Medulla oblongata (tissue), 1 donor: Measurements from ENCODE around the gene POU2F1.
"Not testable (repeated sequence)": the region's sequence is repeated elsewhere in the genome, so short reads cannot be mapped to it uniquely, and the experiment has no call there.

Experiments
- DNase-seq: peaks from one replicate; pipeline ENCODE4 v3.0.0-alpha.2; 2015; ENCODE audit errors: extremely low spot score

POU2F1 gene

DNA sequence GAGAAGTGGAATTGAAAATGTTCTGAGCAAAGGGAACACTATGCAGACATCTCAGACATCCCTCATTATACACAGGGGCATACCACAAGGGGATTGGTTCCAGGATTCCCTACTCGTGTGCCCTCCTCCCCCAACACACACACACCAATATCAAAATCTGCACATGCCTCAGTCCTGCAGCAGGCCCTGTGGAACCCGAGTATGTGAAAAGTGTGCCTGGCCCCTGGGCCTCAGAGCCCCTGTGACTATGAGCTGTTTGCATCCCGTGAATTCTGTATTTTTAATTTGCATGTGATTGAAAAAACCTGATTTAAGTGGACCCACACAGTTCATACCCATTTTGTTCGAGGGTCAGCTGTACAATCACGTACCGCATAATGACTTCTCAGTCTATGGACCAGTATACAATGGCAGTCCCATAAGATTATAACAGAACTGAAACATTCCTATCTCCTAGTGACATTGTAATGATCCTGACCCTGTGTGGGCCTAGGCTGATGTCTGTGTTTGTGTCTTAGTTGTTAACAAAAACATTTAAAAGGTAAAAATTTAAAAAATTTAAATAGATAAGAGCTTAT lies 11.3 kb downstream of the POU2F1 start:
- DNase-seq: no peak

GRCh38 chr1:167232801-167233200 lies 12.1 kb downstream of the POU2F1 start:
- DNase-seq: no peak

DNA sequence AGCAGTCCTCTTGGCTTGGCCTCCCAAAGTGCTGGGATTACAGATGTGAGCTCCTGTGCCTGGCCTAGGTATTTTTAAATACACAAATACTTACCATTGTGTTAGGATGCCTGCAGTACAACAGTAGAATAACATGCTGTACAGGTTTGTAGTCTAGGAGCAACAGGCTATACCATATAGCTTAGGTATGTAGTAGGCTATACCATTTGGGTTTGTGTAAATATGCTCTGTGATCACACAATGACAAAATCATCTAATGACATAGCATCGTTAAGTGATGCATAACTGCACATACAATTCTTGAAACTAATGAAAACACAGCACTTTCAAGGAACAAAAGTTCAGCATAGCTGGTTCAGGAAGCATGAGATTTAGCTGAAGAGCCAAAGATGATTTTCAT lies 12.7 kb downstream of the POU2F1 start:
- no peak for DNase-seq

- no peak for DNase-seq
These were observed 16.3 kb downstream of the POU2F1 start for GRCh38 chr1:167237000-167237399.

DNA sequence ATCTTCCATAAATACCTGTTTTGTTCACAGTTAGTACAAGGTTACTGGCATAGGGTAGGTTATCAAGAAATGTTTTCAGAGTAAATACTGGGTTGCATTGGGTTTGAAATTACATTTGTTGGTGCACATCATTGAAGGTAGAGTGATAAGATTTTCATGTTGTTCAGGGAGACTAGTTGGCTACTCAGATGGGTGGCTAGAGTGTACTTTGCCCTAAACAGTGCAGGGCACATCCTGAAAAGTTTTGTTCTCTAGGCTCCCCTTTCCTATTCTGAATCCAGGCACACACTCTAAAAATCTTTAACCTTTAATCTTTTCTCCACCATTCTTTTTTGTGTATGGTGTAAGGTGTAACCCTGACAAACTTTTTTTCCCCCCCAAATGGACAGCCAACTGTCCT lies 18.0 kb downstream of the POU2F1 start:
- no peak for DNase-seq

DNA sequence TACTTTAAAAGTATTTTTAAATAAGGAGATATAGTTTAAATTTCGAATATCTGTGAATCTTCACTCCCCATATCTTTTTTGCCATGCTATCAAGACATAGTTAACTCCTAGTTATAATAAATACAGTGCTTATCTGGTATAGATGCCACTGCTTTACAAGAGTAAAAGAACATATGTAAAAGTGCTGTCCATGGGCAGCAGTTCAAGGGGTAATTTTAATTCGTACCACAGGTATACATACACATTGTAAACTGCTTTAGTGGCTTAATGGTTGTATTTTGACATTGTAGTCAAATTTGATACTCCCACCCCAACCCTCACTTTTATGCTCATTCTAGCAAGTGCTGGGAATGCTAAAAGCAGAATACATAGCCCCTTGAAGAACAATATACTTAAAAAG lies 18.6 kb downstream of the POU2F1 start:
- no peak for DNase-seq

- DNase-seq: no peak
These were observed 23.6 kb downstream of the POU2F1 start for GRCh38 chr1:167244244-167244643.

GRCh38 chr1:167245168-167245567 lies 24.5 kb downstream of the POU2F1 start:
- not testable (repeated sequence) for DNase-seq

- DNase-seq: no peak
These were observed 26.3 kb downstream of the POU2F1 start for GRCh38 chr1:167246971-167247370.

- no peak for DNase-seq
These were observed 27.1 kb downstream of the POU2F1 start for GRCh38 chr1:167247754-167248153.

DNA sequence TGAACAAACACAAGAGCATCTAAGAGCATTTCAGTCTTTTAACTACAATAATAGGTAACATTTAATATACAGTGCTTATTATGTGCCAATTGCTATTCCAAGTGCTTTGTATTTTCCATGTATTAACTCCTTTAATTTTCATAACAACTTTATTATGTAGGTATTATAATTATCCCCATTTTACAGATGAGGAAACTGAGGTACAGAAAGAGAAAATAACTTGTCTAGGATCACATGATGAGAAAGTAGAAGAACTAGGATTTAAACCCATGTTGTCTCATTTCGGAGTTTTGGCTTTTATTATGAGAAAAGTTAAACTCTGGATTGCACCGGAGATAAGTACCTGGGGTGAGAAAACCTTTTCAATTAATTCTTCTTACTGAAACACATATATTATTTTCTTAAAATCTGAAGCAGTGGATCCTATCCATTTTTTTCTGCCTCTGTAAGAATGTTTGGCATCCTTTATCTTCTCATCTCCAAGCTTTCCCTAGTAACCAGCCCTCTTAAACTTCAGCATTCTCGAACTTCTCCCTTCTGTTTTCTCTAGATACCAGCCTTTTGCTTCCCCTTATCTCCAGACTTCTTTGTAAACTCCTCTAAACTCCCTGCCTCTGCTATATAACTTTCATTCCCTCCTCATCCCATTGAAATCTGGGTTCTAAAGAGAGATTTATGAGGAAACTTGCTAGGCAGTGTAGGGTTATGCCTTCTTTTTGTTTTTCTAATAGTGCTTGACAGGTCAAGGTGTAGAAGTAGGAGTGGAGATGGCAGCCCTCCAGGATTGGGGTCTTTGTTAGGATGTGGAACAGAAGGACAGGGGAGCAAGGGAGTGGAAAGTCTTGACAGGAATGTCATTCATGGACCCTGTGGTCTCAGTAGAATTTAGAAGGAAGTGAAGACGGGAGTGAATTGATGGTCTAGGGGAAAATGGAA lies 28.3 kb downstream of the POU2F1 start:
- no peak for DNase-seq

DNA sequence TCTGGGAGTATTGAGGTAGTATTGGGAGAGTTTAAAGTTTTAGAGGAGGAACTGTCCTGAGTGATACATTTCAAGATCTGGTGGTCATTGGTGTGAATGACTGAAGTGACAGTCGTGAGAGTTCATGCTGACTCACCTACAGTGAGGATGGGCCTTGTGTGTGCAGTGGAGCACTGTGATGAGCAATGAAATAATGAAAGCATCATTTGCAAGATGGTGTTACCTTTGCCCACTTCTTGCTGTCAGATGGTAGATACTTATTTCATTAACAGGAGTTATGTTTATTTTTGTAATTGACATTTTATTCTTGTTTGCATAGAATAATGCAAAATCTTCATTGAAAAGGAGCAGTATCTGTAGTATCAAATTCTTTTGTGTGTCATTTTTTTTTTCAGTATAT lies 29.0 kb downstream of the POU2F1 start:
- no peak for DNase-seq

- DNase-seq: no peak
These were observed 29.8 kb downstream of the POU2F1 start for GRCh38 chr1:167250482-167250881.

DNA sequence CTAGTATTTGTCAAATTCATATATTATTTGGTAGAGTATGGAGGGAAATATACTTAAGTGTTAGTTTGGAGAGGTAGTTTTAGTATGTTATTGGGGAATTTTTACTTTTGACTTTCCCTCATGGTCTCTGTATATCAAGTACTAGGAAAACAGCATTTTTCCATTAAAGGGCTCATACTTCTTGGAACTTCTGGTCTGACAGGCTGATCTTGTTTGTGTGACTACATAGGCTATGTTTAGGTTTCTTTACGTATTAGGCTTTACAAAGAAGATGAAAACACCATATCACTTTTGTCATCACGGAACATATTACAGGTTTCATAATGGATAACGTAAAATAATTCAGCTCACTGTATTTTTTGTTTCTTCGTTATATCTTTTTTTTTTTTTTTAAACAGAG lies 30.8 kb downstream of the POU2F1 start:
- no peak for DNase-seq

DNA sequence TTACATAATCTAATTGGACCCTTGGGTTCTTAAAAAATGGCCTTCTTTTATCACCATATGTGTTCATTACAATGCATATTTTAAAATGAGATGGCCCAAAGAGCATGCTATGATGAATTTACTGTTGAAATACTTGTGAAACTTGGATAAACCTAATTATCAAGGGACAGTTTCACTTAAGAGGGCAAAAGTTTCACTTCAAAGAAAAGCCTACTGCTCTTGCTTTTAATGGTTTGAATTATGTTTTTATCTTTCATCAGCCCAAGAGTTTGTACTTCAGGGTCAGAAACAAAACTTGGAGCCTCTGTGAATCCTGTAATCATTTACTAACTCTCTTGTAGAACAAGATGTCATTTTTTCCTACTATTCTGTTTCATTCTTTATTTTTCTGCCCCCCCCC lies 32.3 kb downstream of the POU2F1 start:
- no peak for DNase-seq

DNA sequence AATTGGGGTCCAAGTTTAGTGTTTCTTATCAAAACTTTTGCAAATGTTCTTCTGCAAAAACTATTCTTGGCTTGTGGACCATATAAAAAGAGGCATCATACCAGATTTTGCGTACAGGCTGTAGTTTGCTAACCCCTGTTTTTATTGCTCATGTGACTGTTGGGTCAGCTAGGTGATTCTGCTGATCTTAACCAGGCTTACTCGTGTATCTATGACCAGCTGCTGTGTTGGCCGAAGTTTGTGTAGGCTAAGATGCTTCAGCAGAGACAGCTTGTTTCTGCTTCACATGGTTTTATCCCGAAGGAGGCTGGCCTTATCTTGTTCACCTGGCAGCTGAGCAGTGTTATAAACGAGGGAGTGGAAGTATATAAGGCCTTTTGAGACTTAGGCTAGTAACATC lies 38.2 kb downstream of the POU2F1 start:
- no peak for DNase-seq

DNA sequence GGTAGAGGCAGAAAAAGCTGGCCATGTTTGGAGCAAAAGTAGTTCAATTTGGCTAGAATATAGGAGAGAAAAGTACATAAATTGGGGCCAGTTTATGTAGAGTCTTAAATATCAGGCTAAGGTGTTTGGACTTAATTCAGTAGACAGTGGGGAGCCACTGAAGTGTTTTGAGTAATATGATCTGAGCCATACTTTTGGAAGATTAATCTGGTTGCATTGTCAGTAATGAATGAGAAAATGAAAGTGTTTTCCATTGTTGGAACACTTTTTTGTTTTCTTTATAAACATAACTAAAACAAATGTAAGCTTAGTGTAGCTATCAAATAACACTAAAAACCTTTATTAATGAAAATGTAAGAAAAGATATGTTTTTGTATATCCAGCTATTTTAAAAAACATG lies 42.1 kb downstream of the POU2F1 start:
- DNase-seq: no peak

DNA sequence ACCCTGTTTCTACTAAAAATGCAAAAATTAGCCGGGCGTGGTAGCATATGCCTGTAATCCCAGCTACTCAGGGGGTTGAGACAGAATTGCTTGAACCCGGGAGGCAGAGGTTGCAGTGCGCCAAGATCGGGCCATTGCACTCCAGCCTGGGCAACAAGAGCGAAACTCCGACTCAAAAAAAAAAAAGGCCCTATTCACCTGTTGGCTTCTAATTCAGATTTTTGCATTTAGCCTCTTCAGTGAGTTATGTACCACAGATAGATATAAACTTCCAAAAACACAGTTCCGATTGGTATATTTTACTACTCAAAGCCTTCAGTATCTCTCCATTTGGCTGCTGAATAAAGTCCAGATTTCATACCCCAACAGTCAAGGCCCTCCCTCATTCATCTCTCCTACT lies 42.7 kb downstream of the POU2F1 start:
- DNase-seq: no peak

DNA sequence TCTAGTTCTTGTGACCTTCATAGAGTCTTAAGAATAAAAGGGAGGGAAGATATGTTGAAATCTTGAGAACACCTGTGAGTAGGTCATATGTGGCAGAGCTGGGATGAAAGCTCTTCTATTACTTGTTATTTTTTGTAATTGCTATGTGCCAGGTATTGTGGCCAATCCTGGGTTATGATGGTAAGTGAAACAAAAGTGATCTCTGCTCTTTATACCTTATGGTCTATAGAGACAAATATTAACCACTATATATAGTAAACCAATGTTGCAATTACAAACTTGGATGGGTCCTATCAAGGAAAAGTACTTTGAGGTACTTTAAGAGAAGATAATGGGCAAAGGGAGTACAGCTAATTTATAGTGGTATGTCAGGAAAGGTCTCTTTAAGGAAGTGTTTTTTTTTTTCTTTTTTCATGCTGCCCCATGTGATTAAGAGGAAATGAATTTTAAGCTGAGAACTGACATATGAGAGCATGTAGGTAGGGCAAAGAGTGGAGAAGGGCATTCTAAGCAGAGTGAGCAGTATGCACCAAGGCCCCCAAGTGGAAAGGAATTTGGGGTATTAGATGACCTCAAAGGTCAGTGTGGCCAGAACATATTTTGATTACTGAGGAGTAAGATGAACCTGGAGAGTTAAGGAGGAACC lies 43.3 kb downstream of the POU2F1 start:
- DNase-seq: peak; percentile 22

DNA sequence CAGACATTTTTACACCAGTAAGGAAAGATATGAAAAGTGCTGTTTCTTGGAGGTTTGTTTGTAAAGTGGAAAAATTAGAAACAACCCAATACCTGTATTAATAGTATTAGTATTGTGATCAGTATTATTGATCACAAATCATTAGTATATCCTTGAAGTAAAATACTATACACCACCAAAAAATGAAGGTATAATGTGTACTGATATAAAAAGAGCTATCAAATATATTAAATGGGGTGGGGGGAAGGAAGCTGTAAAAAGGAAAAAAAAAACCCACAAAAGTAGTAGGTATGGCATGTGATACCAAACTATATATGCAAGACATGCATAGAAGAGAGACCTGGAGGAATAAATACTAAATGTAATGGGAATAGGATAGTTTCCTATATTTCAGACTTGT lies 46.3 kb downstream of the POU2F1 start:
- DNase-seq: no peak

DNA sequence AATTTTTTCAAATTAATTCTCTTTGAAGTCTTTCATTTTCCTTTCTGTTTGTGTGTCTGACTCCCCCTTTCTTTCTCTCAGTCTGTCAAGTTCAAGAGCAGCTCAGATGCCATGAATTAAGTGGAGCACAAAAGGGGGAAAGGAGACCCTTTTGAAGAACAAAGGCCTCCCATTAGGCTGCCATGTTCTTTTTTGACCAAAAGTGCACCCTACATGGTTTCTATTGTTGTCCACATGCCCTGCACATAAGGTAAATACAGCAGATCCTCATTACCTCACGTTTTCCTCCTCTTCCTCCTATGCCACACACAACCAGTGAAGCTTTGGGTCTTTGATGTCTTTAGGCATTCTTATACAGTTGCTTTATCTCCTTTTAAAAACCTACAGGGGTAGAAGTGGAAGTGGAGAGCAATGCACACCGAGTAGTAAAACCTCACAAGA lies 47.7 kb downstream of the POU2F1 start:
- DNase-seq: no peak

DNA sequence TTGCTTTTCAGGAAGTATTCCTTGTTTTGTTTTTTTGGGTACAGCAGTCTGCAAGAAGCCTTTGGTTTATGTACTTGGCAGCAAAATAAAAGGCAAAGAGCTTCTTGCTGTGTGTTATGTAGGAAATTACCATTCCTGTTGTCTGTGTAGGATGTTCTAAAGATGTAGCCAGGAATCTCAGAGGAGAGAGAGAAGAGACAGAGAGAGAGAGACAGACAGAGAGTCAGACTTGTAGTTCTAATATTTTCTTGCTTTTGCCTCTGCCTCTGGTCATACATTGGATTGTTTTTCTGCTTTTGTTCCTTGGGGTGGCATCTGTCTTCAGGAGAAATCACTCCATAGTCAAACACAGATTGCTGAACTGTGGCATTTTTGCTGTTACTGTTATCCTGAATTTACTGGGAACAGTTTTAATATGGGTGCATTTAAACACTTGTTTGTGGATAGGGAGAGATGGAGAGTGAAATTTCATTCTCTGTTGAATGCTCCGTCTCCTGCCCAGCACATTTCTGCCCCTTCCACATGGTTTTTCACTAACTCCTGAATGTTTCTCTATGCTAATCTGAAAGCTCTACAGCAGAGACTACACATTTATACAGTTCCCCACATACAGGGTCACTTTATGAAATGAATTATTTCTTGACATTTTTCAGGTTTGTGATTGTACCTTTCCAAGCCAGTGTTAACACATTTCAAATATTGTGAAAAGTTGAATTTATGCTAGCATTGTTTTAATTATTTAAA lies 49.8 kb downstream of the POU2F1 start:
- peak; percentile 23 for DNase-seq
